ENCODE results near the gene PTPRA. TPM values are rescaled to one million over a fixed set of nuclear protein-coding genes. Genes with fewer than 3 reads are reported as not detected.
A peak's percentile ranks its signal among the peaks of the same experiment; 100 is the strongest.

PTPRA gene
- total RNA-seq, 1 donor from 2014 or later: 50.1 TPM

- H3K4me3 Mint-ChIP-seq (ENCODE audit: unreplicated experiment): no peak overlapping the region
- Histone ChIP-seq H3K79me2 (ENCODE audit: insufficient read depth, low read length) (peaks cover 9% of the 10 kb centered on the region), H3K9ac (ENCODE audit: low read length) (no peak overlapping the region), H2AFZ (ENCODE audit: low read depth, low read length) (no peak overlapping the region), H3K4me3 (ENCODE audit: insufficient read depth, low read depth, low read length) (no peak overlapping the region), H3K4me1 (ENCODE audit: insufficient read depth, low read length) (peaks cover 24% of the 10 kb centered on the region), H4K20me1 (ENCODE audit: insufficient read depth, low read length) (peaks cover 1% of the 10 kb centered on the region), H3K36me3 (ENCODE audit: insufficient read depth, low read length) (no peaks in the 10 kb centered on the region), H3K27me3 (ENCODE audit: insufficient read depth, low read length) (no peaks in the 10 kb centered on the region), H3K4me2 (ENCODE audit: low read length) (no peak overlapping the region), H3K9me3 (ENCODE audit: insufficient read depth, low read depth, low read length) (no peaks in the 10 kb centered on the region), H3K27ac (ENCODE audit: low read depth, low read length) (no peak overlapping the region)
- peaks cover 14% of the 10 kb centered on the region for H3K36me3 Mint-ChIP-seq (ENCODE audit: low read depth, unreplicated experiment)
- TF ChIP-seq EZH2 (IDR thresholded peaks at IDR 0.05; ENCODE audit: insufficient read depth, low read length) (no peak), CTCF (IDR thresholded peaks at IDR 0.05; ENCODE audit: insufficient read depth, low read depth, low read length) (no peak)
- peaks cover 2% of the 10 kb centered on the region for H3K27me3 Mint-ChIP-seq (ENCODE audit: low read depth, unreplicated experiment)
- FAIRE-seq: no peak
- DNase-seq (ENCODE audit: low read depth): no peak
- H3K27ac Mint-ChIP-seq (ENCODE audit: unreplicated experiment): no peak overlapping the region
- peaks cover 9% of the 10 kb centered on the region for H3K4me1 Mint-ChIP-seq (ENCODE audit: low read depth, unreplicated experiment)
- H3K9me3 Mint-ChIP-seq (ENCODE audit: unreplicated experiment): no peaks in the 10 kb centered on the region
These were observed 3.9 kb upstream of the PTPRA start for GRCh38 chr20:2869381-2869780.

DNA sequence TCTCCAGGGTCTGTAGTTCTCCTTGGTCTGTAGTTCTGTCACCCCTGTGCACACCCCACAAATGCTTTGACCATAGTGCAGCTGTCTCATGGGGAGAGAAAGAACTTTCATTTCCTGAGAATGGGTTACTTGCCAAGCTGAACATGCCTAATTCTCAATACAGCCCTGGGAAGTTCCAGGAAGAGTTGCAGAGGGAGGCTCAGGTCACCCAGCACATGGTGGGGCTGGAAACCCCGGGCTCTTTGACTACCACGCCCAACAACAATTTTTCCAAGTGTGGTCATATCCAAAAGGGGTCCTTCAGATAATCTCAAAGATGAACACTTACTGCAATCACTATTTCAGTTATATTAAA, 2.2 kb upstream of the PTPRA start:
- Mint-ChIP-seq H3K4me3 (ENCODE audit: unreplicated experiment) (peak overlapping the region; percentile 8), H3K27me3 (ENCODE audit: low read depth, unreplicated experiment) (no peaks in the 10 kb centered on the region), H3K9me3 (ENCODE audit: unreplicated experiment) (no peaks in the 10 kb centered on the region), H3K36me3 (ENCODE audit: low read depth, unreplicated experiment) (peaks cover under 1% of the 10 kb centered on the region), H3K4me1 (ENCODE audit: low read depth, unreplicated experiment) (peaks cover 20% of the 10 kb centered on the region), H3K27ac (ENCODE audit: unreplicated experiment) (no peak overlapping the region)
- H3K9ac ChIP-seq (ENCODE audit: low read length): no peak overlapping the region
- DNase-seq (ENCODE audit: low read depth) (no peak), FAIRE-seq (no peak)
- no peak overlapping the region for H2AFZ ChIP-seq (ENCODE audit: low read depth, low read length)
- H3K4me1 ChIP-seq (ENCODE audit: insufficient read depth, low read length): peaks cover 29% of the 10 kb centered on the region
- no peaks in the 10 kb centered on the region for H3K27me3 ChIP-seq (ENCODE audit: insufficient read depth, low read length)
- no peaks in the 10 kb centered on the region for H3K36me3 ChIP-seq (ENCODE audit: insufficient read depth, low read length)
- H3K79me2 ChIP-seq (ENCODE audit: insufficient read depth, low read length): peaks cover 26% of the 10 kb centered on the region
- H4K20me1 ChIP-seq (ENCODE audit: insufficient read depth, low read length): peaks cover 19% of the 10 kb centered on the region
- H3K9me3 ChIP-seq (ENCODE audit: insufficient read depth, low read depth, low read length): no peaks in the 10 kb centered on the region
- TF ChIP-seq EZH2 (IDR thresholded peaks at IDR 0.05; ENCODE audit: insufficient read depth, low read length) (no peak), CTCF (IDR thresholded peaks at IDR 0.05; ENCODE audit: insufficient read depth, low read depth, low read length) (no peak)
- peak overlapping the region; percentile 70 for H3K4me2 ChIP-seq (ENCODE audit: low read length)
- H3K27ac ChIP-seq (ENCODE audit: low read depth, low read length): peak overlapping the region; percentile 39
- H3K4me3 ChIP-seq (ENCODE audit: insufficient read depth, low read depth, low read length): no peak overlapping the region

- peak overlapping the region; percentile 89 for H2AFZ ChIP-seq (ENCODE audit: low read depth, low read length)
- peaks cover 25% of the 10 kb centered on the region for H4K20me1 ChIP-seq (ENCODE audit: insufficient read depth, low read length)
- TF ChIP-seq CTCF (IDR thresholded peaks at IDR 0.05; ENCODE audit: insufficient read depth, low read depth, low read length): no peak
- TF ChIP-seq EZH2 (IDR thresholded peaks at IDR 0.05; ENCODE audit: insufficient read depth, low read length): no peak
- Mint-ChIP-seq H3K4me1 (ENCODE audit: low read depth, unreplicated experiment) (peaks cover 21% of the 10 kb centered on the region), H3K4me3 (ENCODE audit: unreplicated experiment) (peak overlapping the region; percentile 86), H3K36me3 (ENCODE audit: low read depth, unreplicated experiment) (no peaks in the 10 kb centered on the region), H3K27me3 (ENCODE audit: low read depth, unreplicated experiment) (no peaks in the 10 kb centered on the region), H3K27ac (ENCODE audit: unreplicated experiment) (no peak overlapping the region), H3K9me3 (ENCODE audit: unreplicated experiment) (no peaks in the 10 kb centered on the region)
- H3K27ac ChIP-seq (ENCODE audit: low read depth, low read length): no peak overlapping the region
- H3K4me3 ChIP-seq (ENCODE audit: insufficient read depth, low read depth, low read length): peak overlapping the region; percentile 91
- no peaks in the 10 kb centered on the region for H3K27me3 ChIP-seq (ENCODE audit: insufficient read depth, low read length)
- H3K9ac ChIP-seq (ENCODE audit: low read length): peak overlapping the region; percentile 88
- peaks cover 34% of the 10 kb centered on the region for H3K79me2 ChIP-seq (ENCODE audit: insufficient read depth, low read length)
- H3K4me2 ChIP-seq (ENCODE audit: low read length): peak overlapping the region; percentile 90
- no peak for DNase-seq (ENCODE audit: low read depth)
- FAIRE-seq: no peak
- H3K4me1 ChIP-seq (ENCODE audit: insufficient read depth, low read length): peaks cover 29% of the 10 kb centered on the region
- no peaks in the 10 kb centered on the region for H3K36me3 ChIP-seq (ENCODE audit: insufficient read depth, low read length)
- H3K9me3 ChIP-seq (ENCODE audit: insufficient read depth, low read depth, low read length): no peaks in the 10 kb centered on the region
These were observed 1.4 kb upstream of the PTPRA start for GRCh38 chr20:2871661-2872458.

All from astrocyte (in vitro differentiated cells and primary cell).